H1 (cell line): ENCODE measurements around the gene HOXD4. TPM values are rescaled to one million over a fixed set of nuclear protein-coding genes. Genes with fewer than 3 reads are reported as not detected.

Source experiments
- ASH2L ChIP-seq: fragments of 200-600, 300-600 bp; sonication (generic); IDR thresholded peaks from one replicate; pipeline ENCODE4 v1.7.1; 2017; ENCODE audit warnings: low read length
- BRCA1 ChIP-seq: IDR thresholded peaks from 2 replicates; pipeline ENCODE4 v1.6.1; 2012; ENCODE audit warnings: low read depth, low read length, improper control_type of control experiment
- E2F6 ChIP-seq: IDR thresholded peaks from 2 replicates; pipeline ENCODE4 v1.6.1; 2012; ENCODE audit warnings: inconsistent platforms
- FOSL1 ChIP-seq: IDR thresholded peaks from 2 replicates; pipeline ENCODE4 v1.6.1; 2011; ENCODE audit warnings: mild to moderate bottlenecking, low read depth, low read length, moderate library complexity; ENCODE audit not compliant: insufficient read depth
- KDM1A ChIP-seq: fragments of 200-600, 300-600 bp; sonication (generic); IDR thresholded peaks from 2 replicates; pipeline ENCODE4 v1.7.1; 2016; ENCODE audit warnings: mild to moderate bottlenecking, low read length, borderline replicate concordance
- KDM4A ChIP-seq: IDR thresholded peaks from one replicate; pipeline ENCODE4 v1.7.1; 2012; ENCODE audit warnings: low read depth, mild to moderate bottlenecking, moderate library complexity, low read length, inconsistent platforms; ENCODE audit not compliant: severe bottlenecking
- KDM5A ChIP-seq: fragments of 200-600 bp; IDR thresholded peaks from 2 replicates; pipeline ENCODE4 v1.7.1; 2012; ENCODE audit warnings: mild to moderate bottlenecking, low read length, inconsistent platforms, mixed read lengths
- MAX ChIP-seq: IDR thresholded peaks from 2 replicates; pipeline ENCODE4 v1.6.1; 2012; ENCODE audit warnings: inconsistent platforms
- RBBP5 ChIP-seq: IDR thresholded peaks from 2 replicates; pipeline ENCODE4 v1.7.1; 2012; ENCODE audit warnings: low read depth, mild to moderate bottlenecking, inconsistent platforms, low read length, moderate library complexity, borderline replicate concordance
- RNF2 ChIP-seq: fragments of 200-900, 300-1000 bp; sonication (generic); IDR thresholded peaks from 2 replicates; pipeline ENCODE4 v1.7.1; 2016; ENCODE audit warnings: borderline replicate concordance, low read depth, mild to moderate bottlenecking, antibody characterized with exemption, low read length; ENCODE audit not compliant: poor library complexity, severe bottlenecking; ENCODE audit errors: missing control alignments
- SP2 ChIP-seq: IDR thresholded peaks from 2 replicates; pipeline ENCODE4 v1.6.1; 2012; ENCODE audit warnings: mild to moderate bottlenecking, low read length, inconsistent platforms
- SP4 ChIP-seq: IDR thresholded peaks from 2 replicates; pipeline ENCODE4 v1.6.1; 2012; ENCODE audit warnings: low read length, inconsistent platforms
- SUZ12 ChIP-seq: fragments of 200-600 bp; sonication (generic); IDR thresholded peaks from 2 replicates; pipeline ENCODE4 v1.6.1; 2012; ENCODE audit warnings: mild to moderate bottlenecking, inconsistent platforms, low read length, moderate library complexity, mixed read lengths
- TCF12 ChIP-seq: IDR thresholded peaks from 2 replicates; pipeline ENCODE4 v1.6.1; 2011; ENCODE audit warnings: low read depth, mild to moderate bottlenecking, low read length
- TEAD4 ChIP-seq: IDR thresholded peaks from 2 replicates; pipeline ENCODE4 v1.6.1; 2012; ENCODE audit warnings: low read depth, low read length, inconsistent platforms, mixed read lengths
- YY1 ChIP-seq: IDR thresholded peaks from 2 replicates; pipeline ENCODE4 v1.6.1; 2011; ENCODE audit warnings: low read depth, mild to moderate bottlenecking, low read length
- polyA plus RNA-seq, 7 experiments: library from polyadenylated mRNA; depleted of rRNA in 3 of 7; stranded (reverse) in 5 of 7; unstranded in 2 of 7; fragments of >200 nt in 5 of 7; fragments of 200-250 nt in 2 of 7; gene quantifications; 1 replicate in 5 of 7; 2 replicates in 1 of 7; 4 replicates in 1 of 7; pipeline versions ENCODE4 v1.2.1 to v1.2.3, GENCODE V29; 2011 to 2013; ENCODE audit warnings: missing spikeins in 2 of 7, mixed read lengths in 2 of 7
- total RNA-seq: library from RNA; stranded (reverse); fragmentation: NEBNext Ultra II Directional; extraction: Animal tissue kit (Norgen Biotek cat#: 25700); gene quantifications from 2 replicates; pipeline ENCODE4 v1.2.1, GENCODE V29; 2021
- TF ChIP-seq, protein P1 (sequence below), 3 experiments: IDR thresholded peaks; 1 replicate in 2 of 3; 2 replicates in 1 of 3; pipeline versions ENCODE4 v1.5.1 to v1.6.1; 2011; ENCODE audit warnings: low read length in 3 of 3, mild to moderate bottlenecking in 3 of 3, inconsistent platforms in 2 of 3, low read depth in 1 of 3, moderate library complexity in 1 of 3; ENCODE audit not compliant: insufficient read depth in 1 of 3; ENCODE audit errors: control extremely low read depth in 1 of 3
- TF ChIP-seq, protein P2 (sequence below): IDR thresholded peaks from 2 replicates; pipeline ENCODE4 v1.6.1; 2012; ENCODE audit warnings: low read length, inconsistent platforms

Gene HOXD4
- total and polyA plus RNA-seq, 2 of the 8 experiments (the other 6 are each of a cell fraction or from before 2014, with no cell fraction given) = not detected

DNA sequence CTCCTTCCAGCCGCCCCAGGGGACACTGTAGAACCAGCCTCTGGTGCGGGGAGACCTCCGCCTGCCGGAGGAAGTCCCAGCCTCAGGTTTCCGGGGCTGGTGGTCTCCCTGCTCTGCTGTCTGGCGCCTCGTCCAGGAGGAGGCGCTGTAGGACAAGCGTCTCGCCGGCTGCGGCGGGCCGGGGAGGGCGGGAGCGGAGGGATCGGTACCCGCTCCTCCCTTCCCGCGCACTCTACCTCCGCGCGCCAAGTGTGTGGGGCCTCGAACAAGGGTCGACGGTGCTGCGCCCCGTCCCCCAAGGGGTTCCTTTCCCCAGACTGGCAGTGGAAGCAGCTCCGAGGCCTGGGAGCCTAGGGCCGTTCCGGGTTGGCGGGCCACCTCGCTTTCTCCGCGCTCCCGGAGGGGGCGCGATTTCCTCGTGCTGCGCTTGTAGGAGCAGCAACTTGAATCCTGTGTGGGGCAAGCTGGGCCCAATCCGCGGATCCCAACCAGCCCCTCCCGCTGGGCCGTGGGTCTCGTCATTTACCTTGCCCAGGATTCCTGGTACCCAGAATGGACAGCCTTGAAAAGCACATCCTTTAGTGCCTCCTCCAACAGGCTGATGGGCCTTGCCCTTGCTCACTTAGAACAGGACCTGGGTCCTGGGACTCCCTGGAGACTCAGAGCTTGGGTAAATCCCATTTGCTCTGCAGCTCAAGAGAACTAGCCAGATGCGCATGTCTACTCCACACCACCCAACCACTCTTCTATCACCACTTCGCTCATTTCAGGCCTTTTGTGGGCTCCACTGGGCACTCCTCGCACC lies 10.6 kb upstream of the HOXD4 start (continued):
- TF ChIP-seq, protein P1, sequence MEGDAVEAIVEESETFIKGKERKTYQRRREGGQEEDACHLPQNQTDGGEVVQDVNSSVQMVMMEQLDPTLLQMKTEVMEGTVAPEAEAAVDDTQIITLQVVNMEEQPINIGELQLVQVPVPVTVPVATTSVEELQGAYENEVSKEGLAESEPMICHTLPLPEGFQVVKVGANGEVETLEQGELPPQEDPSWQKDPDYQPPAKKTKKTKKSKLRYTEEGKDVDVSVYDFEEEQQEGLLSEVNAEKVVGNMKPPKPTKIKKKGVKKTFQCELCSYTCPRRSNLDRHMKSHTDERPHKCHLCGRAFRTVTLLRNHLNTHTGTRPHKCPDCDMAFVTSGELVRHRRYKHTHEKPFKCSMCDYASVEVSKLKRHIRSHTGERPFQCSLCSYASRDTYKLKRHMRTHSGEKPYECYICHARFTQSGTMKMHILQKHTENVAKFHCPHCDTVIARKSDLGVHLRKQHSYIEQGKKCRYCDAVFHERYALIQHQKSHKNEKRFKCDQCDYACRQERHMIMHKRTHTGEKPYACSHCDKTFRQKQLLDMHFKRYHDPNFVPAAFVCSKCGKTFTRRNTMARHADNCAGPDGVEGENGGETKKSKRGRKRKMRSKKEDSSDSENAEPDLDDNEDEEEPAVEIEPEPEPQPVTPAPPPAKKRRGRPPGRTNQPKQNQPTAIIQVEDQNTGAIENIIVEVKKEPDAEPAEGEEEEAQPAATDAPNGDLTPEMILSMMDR (IDR thresholded peaks at IDR 0.05; ENCODE audit: control extremely low read depth in 1 of 3, insufficient read depth in 1 of 3, low read depth in 1 of 3, low read length in 3 of 3) = peak; percentile 84 to 96 (median 93)
- TF ChIP-seq BRCA1 (no peak), SP2 (no peak), SP4 (no peak), KDM1A (peak; percentile 27; the same call in 1 of the 2 replicates), RBBP5 (0 out of 2 replicates have a peak, but pooled peaks have one; percentile 43), TCF12 (no peak), MAX (peak; percentile 85), TEAD4 (no peak), RNF2 (peak; percentile 15), SUZ12 (peak; percentile 55), KDM5A (no peak), YY1 (no peak), FOSL1 (no peak), KDM4A (peak; percentile 100), E2F6 (peak; percentile 98), ASH2L (peak; percentile 45)
- TF ChIP-seq, protein P2, sequence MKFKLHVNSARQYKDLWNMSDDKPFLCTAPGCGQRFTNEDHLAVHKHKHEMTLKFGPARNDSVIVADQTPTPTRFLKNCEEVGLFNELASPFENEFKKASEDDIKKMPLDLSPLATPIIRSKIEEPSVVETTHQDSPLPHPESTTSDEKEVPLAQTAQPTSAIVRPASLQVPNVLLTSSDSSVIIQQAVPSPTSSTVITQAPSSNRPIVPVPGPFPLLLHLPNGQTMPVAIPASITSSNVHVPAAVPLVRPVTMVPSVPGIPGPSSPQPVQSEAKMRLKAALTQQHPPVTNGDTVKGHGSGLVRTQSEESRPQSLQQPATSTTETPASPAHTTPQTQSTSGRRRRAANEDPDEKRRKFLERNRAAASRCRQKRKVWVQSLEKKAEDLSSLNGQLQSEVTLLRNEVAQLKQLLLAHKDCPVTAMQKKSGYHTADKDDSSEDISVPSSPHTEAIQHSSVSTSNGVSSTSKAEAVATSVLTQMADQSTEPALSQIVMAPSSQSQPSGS = no peak
